ENCODE data around the gene CEP97.

- TF ChIP-seq CTCF (conservative IDR thresholded peaks at IDR 0.05) (no peak), EZH2 (IDR thresholded peaks at IDR 0.05; ENCODE audit: low read depth) (no peak)
Measured at GRCh38 chr3:101732240-101732641, 7.8 kb downstream of the CEP97 start.
